ENCODE measurements around the gene SRRM5.

The SRRM5 gene, protein sequence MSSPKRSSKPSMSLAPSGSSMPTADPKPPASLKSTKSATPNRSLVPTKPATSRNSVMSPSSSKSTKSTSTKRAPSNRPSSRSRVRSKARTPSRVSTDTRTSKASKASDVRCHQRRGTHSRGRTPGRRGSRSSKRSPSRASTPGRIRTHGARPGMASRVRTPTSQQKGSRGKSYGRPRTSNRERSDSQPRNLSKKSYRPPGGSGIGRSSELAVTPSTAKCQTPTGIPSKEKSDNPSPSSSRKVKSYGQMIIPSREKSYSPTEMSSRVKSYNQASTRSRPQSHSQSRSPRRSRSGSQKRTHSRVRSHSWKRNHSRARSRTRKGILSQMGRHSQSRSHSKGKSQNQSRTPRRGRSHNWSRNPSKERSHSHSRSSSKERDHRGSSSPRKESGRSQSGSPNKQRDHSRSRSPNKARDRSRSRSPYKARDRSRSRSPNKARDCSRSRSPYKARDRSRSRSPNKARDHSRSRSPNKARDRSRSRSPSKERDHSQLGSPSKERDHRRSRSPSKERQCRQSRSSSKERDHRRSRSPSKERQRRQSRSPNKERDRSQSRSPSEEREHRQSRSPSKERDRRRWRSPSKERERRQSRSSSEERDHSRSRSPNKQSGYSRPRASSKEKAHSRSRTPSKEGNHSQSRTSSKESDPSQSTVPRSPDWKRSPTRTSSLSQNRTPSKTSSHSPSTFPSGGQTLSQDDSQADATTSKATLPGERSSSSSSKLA

GRCh38 chr19:43611788-43612187 is at the start of gene SRRM5:
Gene SRRM5, plus strand, starts transcription at chr19:43612088. Its CDS starts 34 bp downstream, at chr19:43612122.
- no peak within 1 kb of the TSS for H3K4me3 Mint-ChIP-seq
- peaks cover 4% of the 10 kb centered on the region for H3K4me1 Mint-ChIP-seq (ENCODE audit: low read depth)
- no peaks in the 10 kb centered on the region for H3K9me3 Mint-ChIP-seq
- no peak within 1 kb of the TSS for H3K27ac Mint-ChIP-seq
- no peaks in the 10 kb centered on the region for H3K27me3 Mint-ChIP-seq (ENCODE audit: low read depth)
- DNase-seq (ENCODE audit: low spot score), result no peak
- peaks cover 11% of the 10 kb centered on the region for H3K36me3 Mint-ChIP-seq (ENCODE audit: low read depth)

- peak overlapping the region; percentile 95 for H3K27ac Mint-ChIP-seq
- peaks cover 32% of the 10 kb centered on the region for H3K4me1 Mint-ChIP-seq (ENCODE audit: low read depth)
- H3K27me3 Mint-ChIP-seq (ENCODE audit: low read depth), result no peaks in the 10 kb centered on the region
- DNase-seq (ENCODE audit: low spot score), result no peak
- no peaks in the 10 kb centered on the region for H3K9me3 Mint-ChIP-seq
- H3K4me3 Mint-ChIP-seq, result peak overlapping the region; percentile 52
- peaks cover 39% of the 10 kb centered on the region for H3K36me3 Mint-ChIP-seq (ENCODE audit: low read depth)
Measured at GRCh38 chr19:43562226-43562697, 49.6 kb upstream of the SRRM5 start.

GRCh38 chr19:43562698-43563241 is 49.1 kb upstream of the SRRM5 start:
- Mint-ChIP-seq H3K36me3 (ENCODE audit: low read depth) (peaks cover 35% of the 10 kb centered on the region), H3K27me3 (ENCODE audit: low read depth) (no peaks in the 10 kb centered on the region), H3K4me3 (peak overlapping the region; percentile 52), H3K27ac (peak overlapping the region; percentile 95), H3K9me3 (no peaks in the 10 kb centered on the region), H3K4me1 (ENCODE audit: low read depth) (peaks cover 32% of the 10 kb centered on the region)
- peak; percentile 60 for DNase-seq (ENCODE audit: low spot score)

DNA sequence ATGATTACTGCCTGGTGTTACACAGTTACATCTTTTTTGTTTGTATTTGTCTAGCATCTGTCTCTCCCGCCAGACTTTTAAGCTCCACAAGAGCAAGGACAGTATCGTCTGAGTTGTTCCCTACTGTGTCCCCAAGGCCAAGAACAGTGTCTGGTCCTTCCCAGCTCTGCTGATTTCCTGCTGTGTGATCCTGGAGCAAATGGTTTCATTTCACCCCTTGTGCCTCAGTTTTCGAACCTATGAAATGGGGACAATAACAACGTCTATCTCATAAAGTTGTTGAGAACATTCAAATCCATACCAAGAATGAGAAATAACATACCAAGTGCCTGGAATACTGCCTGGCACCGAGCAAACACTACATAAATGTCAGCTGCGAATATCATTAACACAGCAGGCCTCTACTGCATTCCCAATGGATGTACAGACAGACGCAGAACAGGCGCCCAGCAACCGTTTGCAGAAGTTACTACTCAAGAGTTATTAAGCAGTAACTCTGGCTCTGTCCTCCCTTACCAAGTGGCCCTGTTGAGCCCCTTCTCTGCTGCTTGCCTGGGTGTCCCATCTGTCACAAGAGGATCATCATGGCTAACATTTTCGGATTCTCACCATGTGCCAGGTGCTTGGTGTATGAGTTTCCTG is 48.0 kb upstream of the SRRM5 start:
- no peak for DNase-seq (ENCODE audit: low spot score)
- Mint-ChIP-seq H3K4me3 (no peak overlapping the region), H3K27ac (peak overlapping the region; percentile 85), H3K27me3 (ENCODE audit: low read depth) (no peaks in the 10 kb centered on the region), H3K4me1 (ENCODE audit: low read depth) (peaks cover 32% of the 10 kb centered on the region), H3K9me3 (no peaks in the 10 kb centered on the region), H3K36me3 (ENCODE audit: low read depth) (peaks cover 34% of the 10 kb centered on the region)

DNA sequence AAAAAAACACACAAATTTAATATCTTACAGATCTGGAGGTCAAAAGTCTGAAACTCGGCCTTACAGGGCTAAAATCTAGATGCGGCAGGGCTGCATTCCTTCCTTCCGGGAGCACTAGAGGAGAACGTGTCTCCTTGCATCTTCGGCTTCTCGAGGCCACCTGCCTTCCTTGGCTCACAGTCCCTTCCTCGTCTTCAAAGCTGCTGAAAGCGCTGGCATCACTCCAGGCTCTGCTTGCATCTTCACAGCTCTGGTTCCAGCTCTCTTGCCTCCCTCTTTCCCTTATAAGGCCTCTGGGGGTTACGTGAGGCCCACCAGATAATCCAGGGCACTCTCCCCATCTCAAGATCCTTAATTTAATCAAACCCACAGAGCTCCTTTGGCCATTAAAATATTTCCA is 47.1 kb upstream of the SRRM5 start:
- no peaks in the 10 kb centered on the region for H3K9me3 Mint-ChIP-seq
- peaks cover 32% of the 10 kb centered on the region for H3K36me3 Mint-ChIP-seq (ENCODE audit: low read depth)
- H3K4me3 Mint-ChIP-seq, result no peak overlapping the region
- DNase-seq (ENCODE audit: low spot score), result no peak
- peaks cover 32% of the 10 kb centered on the region for H3K4me1 Mint-ChIP-seq (ENCODE audit: low read depth)
- H3K27ac Mint-ChIP-seq, result peak overlapping the region; percentile 69
- H3K27me3 Mint-ChIP-seq (ENCODE audit: low read depth), result no peaks in the 10 kb centered on the region

DNA sequence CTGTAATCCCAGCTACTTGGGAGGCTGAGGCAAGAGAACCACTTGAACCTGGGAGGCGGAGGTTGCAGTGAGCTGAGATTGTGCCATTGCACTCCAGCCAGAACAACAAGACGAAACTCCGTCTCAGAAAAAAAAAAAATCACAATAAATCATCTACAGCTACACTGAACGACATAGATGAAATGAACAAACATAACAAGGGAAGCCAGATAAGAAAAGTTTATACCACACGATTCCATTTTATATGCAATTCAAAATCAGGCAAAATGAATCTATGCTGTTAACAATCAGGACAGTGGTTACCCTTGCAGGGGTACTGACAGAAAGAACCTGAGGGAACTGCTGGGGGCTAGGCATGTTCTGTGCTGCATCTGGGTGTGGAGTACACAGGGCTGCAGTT is 42.2 kb upstream of the SRRM5 start:
- peaks cover 4% of the 10 kb centered on the region for H3K36me3 Mint-ChIP-seq (ENCODE audit: low read depth)
- no peaks in the 10 kb centered on the region for H3K9me3 Mint-ChIP-seq
- H3K4me1 Mint-ChIP-seq (ENCODE audit: low read depth), result peaks cover 6% of the 10 kb centered on the region
- H3K4me3 Mint-ChIP-seq, result no peak overlapping the region
- H3K27ac Mint-ChIP-seq, result no peak overlapping the region
- H3K27me3 Mint-ChIP-seq (ENCODE audit: low read depth), result no peaks in the 10 kb centered on the region
- no peak for DNase-seq (ENCODE audit: low spot score)

GRCh38 chr19:43570174-43570791 is 41.6 kb upstream of the SRRM5 start:
- Mint-ChIP-seq H3K36me3 (ENCODE audit: low read depth) (peaks cover 5% of the 10 kb centered on the region), H3K9me3 (no peaks in the 10 kb centered on the region), H3K27ac (no peak overlapping the region), H3K4me3 (no peak overlapping the region), H3K4me1 (ENCODE audit: low read depth) (peaks cover 3% of the 10 kb centered on the region), H3K27me3 (ENCODE audit: low read depth) (no peaks in the 10 kb centered on the region)
- no peak for DNase-seq (ENCODE audit: low spot score)

- Mint-ChIP-seq H3K9me3 (no peaks in the 10 kb centered on the region), H3K4me3 (no peak overlapping the region), H3K36me3 (ENCODE audit: low read depth) (peaks cover 2% of the 10 kb centered on the region), H3K27ac (no peak overlapping the region), H3K4me1 (ENCODE audit: low read depth) (peaks cover 4% of the 10 kb centered on the region), H3K27me3 (ENCODE audit: low read depth) (no peaks in the 10 kb centered on the region)
- no peak for DNase-seq (ENCODE audit: low spot score)
Measured at GRCh38 chr19:43572171-43572588, 39.7 kb upstream of the SRRM5 start.

DNA sequence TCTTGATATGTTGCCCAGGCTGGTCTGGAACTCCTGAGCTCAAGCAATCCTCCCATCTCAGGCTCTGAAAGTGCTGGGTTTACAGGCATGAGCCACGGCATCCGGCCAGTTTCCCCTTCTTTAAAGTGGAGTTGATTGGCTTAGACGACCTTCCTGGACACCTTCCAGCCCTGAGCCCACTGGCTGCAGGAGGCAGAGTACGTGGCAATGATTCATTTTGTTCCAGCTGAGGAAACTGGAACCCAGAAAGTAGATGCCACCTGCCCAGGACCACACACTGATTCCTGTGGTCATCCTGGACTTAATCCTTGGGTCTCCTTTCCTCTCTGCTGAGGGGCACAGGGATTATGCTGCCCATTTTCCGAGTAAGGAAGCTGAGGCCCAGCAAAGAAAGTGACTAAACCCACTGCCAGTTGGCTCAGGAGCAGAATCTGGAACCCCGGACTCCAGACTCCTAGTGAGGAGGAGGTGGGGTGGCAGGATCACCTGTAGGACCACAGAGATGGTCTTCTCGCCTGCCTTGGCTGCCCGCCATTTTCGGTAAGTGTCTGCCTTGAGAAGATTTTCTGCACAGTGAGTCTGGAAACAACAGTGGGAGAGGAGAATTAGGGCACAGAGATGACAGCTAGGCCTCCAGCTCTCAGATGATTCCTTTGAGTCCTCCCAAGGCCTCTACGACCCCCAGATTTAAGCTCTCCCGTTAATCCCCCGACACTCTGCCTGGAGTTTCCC is 37.3 kb upstream of the SRRM5 start:
- H3K27ac Mint-ChIP-seq, result peak overlapping the region; percentile 95
- DNase-seq (ENCODE audit: low spot score), result no peak
- H3K27me3 Mint-ChIP-seq (ENCODE audit: low read depth), result peaks cover 2% of the 10 kb centered on the region
- peaks cover 6% of the 10 kb centered on the region for H3K36me3 Mint-ChIP-seq (ENCODE audit: low read depth)
- peaks cover 12% of the 10 kb centered on the region for H3K4me1 Mint-ChIP-seq (ENCODE audit: low read depth)
- no peaks in the 10 kb centered on the region for H3K9me3 Mint-ChIP-seq
- H3K4me3 Mint-ChIP-seq, result peak overlapping the region; percentile 98

- DNase-seq (ENCODE audit: low spot score), result peak; percentile 95
- H3K4me1 Mint-ChIP-seq (ENCODE audit: low read depth), result peaks cover 18% of the 10 kb centered on the region
- peak within 1 kb of the TSS; percentile 98 for H3K4me3 Mint-ChIP-seq
- H3K36me3 Mint-ChIP-seq (ENCODE audit: low read depth), result peaks cover 6% of the 10 kb centered on the region
- H3K27me3 Mint-ChIP-seq (ENCODE audit: low read depth), result peaks cover 2% of the 10 kb centered on the region
- H3K27ac Mint-ChIP-seq, result peak within 1 kb of the TSS; percentile 95
- no peaks in the 10 kb centered on the region for H3K9me3 Mint-ChIP-seq
Measured at GRCh38 chr19:43575156-43575950, 36.5 kb upstream of the SRRM5 start, which contains the start of the genes PINLYP and XRCC1. Gene PINLYP, plus strand, starts transcription at chr19:43575801. Its CDS starts 1,391 bp downstream, at chr19:43577192. Gene XRCC1, minus strand, starts transcription at chr19:43575527. Its CDS starts 69 bp downstream, at chr19:43575458.

- peaks cover 6% of the 10 kb centered on the region for H3K36me3 Mint-ChIP-seq (ENCODE audit: low read depth)
- peak overlapping the region; percentile 69 for H3K27ac Mint-ChIP-seq
- H3K9me3 Mint-ChIP-seq, result no peaks in the 10 kb centered on the region
- H3K4me3 Mint-ChIP-seq, result peak overlapping the region; percentile 98
- H3K27me3 Mint-ChIP-seq (ENCODE audit: low read depth), result peaks cover 2% of the 10 kb centered on the region
- no peak for DNase-seq (ENCODE audit: low spot score)
- peaks cover 18% of the 10 kb centered on the region for H3K4me1 Mint-ChIP-seq (ENCODE audit: low read depth)
Measured at GRCh38 chr19:43575955-43576878, 35.7 kb upstream of the SRRM5 start.
